ENCODE data around the gene TMTC2.

GRCh38 chr12:83156815-83157214 lies 470.1 kb downstream of the TMTC2 start:
- no peak for TF ChIP-seq TCF12 (IDR thresholded peaks at IDR 0.05; ENCODE audit: low read depth, low read length)
- TF ChIP-seq EP300 (IDR thresholded peaks at IDR 0.05; ENCODE audit: borderline replicate concordance in 1 of 2, control insufficient read depth in 1 of 2, low read depth in 2 of 2, low read length in 2 of 2): no peak

All from GM12878 (cell line).